Measurements from ENCODE around the gene CHD1.
A peak's percentile ranks its signal among the peaks of the same experiment; 100 is the strongest.

The CHD1 gene

DNA sequence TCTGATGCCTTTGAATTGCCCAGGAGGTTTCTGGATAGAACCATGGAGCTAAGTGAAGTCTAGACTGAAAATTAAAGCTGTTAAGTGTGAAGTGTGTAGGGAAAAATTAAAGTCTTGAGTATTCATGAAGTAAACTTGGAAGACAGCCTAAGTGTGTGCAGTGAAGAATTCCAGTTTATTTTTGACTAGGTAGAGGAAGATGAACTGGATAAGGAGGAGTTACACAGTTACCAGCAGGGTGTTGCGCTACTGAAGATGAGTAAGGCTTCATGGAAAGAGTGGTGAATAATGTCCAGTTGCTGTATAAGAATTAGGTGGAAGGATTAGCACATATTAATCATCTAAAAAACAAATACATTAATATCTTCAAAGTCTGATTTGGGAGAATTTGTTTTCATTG is 5.7 kb upstream of the CHD1 start:
- no peak for DNase-seq

DNA sequence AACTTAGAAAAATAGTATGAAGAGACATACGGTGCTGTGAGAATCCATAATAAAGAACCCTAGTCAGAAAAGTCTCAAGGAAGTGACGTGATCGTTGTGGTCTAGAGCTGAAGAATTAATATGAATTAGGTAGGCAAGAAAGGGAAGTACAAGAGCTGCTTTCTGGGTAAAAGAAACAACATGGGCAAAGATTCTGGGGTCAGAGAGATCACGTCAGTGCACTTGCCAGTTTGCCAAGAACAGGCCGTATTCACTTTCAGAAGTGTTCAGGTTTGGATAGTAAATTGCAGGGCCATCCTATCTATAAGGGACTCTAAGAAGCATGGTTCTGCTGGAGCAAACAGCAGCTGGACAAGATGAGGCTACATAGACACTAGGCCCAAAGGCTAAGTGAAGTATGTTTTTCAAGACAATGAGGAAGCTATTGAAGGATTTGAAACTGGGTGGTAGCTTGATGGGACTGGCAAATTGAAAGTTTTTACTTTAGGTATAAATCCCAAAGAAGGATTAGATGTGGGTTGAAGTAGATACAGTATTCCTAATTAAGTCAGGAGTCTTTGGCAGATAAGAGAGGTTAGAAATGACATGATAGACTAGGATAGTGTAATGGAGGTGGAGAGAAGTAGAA is 4.8 kb upstream of the CHD1 start:
- DNase-seq: peak; percentile 73 to 85

DNA sequence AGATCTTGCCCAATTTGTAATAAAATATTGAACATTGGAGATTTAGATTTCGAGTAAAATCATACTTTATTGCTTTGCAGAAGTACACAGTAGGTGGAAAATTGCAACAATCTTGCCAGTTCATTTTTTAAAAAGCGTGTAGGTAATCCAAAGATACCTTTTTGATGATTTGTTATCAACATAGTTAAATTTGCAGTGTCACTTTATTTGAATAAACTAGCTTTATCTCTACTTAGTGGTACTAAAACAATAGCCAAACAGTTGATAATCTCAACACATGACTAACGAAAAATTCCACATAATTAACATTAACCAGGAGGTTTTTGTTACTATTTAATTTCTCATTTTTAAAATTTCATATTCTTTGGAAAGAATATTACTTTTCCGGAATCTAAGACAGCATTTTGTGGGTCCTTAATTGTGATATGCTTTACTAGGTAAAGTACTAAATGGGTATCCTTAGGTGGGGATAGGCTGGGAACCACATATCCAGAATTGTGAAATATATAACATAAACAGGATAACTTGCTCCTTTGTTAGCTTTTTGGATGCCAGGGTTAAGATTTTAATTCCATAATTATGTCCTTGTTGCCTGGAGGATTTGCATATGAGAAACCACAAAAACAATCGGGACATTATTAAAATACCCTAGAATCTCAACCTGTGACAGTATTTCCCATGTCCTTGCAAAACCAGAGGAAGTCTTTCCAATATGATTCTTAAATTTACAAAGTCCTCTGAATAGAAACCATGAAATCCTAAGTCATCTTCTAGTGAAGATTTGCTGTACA is 2.4 kb upstream of the CHD1 start:
- no peak for DNase-seq

DNA sequence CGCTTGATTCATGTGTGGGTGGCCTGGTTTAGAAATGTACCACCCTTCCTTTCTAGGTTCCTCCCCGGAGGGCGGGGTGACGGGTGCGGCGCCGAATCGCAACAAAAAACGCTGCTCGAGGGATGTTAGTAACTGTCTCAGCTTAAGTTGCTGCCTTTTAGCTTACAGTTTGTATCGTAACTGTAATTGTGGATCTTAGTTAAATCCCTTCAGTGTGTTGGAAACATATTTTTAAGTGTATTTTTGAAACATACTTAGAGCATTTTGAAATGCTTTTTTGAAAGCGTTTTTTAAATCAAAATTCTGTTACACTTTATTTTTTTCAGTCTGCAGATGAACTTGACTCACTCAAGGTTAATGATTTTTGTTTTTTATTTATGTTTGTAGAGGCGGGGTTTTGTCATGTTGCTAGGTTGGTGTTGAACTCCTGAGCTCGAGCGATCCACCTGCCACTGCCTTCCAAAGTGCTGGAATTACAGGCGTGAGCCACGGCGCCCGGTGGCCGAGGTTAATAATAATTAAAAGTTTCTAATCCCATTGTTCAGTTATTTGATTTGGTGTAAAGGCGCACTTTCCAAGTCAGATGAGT is 997 bp upstream of the CHD1 start:
- no peak for DNase-seq

DNA sequence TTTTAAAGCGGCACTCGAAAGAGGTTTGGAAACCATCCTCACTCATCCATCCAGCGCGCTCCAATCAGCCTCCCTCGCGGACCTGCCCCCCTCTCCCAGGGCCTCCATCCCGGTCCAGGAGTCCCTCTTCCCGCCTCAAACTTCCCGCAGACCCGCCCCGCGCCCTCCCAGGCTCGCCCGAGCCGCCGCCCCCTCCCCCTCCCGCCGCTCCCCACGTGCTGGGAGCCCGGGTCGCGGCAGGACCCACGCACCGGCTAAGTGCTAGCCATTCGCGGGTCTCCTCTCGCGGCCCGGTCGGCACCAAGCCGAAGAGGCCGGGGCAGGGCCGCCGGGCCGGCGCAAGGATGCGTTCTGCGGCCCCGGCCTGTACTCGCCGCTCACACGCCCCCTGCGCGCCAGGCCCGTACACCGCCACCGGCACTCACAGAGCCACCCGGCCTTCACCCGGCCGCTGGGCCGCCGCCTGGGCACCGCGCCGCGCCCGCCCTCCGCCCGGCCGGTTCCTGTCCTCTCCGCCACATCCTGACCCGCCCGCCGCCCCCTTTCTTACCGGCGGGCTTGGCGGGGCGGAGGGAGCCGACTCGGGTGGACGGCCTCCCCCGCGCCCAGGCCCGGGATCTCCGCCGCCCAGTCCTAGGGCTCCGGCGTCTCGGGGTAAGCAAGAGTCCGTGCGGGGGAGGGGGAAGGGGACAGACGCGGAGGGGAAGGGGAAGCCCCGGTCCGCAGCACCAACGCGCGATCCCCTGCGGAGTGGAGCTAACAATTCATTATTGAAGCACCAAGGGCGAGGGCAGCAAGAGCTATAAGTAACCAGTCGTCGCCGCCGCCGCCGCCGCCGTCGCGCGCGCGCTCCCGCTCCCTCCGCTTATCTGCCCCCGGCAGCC is 576 bp downstream of the CHD1 start:
- peak; percentile 35 to 54 for DNase-seq

DNA sequence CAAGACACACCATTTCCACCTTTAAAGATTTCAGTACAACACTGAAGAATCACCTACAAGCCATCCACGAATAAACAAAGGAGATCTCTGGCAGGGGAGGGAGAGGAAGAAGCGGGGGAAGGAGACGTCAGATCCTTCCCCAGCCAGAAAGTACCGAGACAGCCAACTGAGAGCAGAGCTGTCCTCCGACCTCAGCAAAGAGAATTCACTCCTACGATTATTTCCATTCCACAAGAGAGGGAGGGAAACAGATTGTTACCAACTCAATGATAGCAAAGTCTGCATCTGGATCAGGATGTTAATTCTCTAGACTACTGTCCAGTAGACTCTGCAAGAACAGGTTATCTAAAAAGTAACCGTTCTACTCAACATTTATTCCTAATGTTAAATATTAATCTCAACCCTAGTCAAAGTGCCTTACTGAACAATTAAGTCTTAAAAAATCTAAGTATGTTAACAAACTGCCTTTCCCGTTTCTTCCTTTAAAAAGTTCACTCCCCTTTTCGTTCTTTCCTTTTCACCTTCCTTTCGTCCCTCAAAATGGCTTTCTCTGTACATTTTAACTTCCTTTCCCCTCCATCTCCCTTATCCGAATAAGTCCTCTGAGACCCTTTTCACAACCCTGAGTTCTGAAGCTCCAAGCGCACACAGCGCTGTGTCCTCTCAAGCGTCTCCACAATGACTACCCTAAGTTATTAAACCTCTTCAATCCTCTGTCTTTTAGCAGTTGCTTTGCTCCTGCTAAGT is 1.4 kb downstream of the CHD1 start:
- DNase-seq: peak; percentile 79 to 87

DNA sequence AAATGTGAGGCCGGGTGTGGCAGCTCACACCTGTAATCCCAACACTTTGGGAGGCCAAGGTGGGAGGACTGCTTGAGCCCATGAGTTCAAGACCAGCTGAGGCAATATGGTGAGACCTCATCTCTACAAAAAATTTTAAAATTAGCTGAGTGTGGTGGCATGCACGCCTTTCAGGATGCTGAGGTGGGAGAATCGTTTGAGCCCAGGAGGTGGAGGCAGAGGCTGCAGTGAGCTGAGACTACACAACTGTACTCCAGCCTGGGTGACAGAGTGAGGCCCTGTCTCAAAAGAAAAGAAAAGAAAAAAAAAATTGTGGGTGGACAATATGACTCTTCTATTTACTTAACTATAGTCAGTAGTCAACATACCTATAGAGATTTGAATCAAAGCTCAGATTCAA is 4.8 kb downstream of the CHD1 start:
- DNase-seq: no peak

DNA sequence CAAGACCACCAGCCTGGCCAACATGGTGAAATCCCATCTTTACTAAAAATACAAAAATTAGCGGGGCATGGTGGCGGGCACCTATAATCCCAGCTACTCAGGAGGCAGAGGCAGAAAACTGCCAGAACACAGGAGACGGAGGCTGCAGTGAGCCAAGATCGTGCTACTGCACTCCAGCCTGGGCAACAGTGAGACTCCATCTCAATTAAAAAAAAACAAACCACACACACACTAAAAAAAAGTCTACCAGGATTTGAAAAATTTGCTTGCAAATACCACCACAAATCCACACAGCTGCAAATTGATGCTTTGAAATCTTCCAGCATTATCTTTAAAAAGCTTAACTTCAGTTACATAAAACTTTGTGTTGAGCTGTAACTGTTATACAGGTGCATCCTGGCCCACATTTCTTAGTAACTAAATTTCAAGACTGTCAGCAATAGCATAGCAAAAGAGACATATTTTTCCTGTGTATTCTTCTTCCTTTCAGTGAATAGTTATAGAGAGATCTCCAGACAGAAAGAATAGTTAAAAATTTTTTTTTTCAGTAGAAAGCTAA is 6.8 kb downstream of the CHD1 start:
- DNase-seq: no peak

DNA sequence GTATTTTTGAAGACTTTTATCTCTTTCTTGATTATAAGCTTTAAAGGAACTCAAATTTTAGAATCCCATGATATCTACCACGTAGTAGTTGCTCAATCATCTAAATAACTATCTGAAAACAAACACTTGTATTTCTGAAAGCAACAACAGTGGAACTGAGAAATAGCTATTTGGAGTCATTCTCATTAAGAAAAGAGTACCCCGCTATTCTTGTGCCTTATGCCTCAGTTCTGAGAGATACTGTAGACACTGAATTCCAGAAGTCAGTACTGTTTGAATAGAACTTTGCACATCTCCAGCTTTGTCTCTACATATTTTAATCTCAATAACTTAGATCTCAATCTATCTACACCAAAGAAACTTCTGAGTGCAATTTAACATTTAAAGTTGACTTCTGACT is 11.4 kb downstream of the CHD1 start:
- DNase-seq: no peak

DNA sequence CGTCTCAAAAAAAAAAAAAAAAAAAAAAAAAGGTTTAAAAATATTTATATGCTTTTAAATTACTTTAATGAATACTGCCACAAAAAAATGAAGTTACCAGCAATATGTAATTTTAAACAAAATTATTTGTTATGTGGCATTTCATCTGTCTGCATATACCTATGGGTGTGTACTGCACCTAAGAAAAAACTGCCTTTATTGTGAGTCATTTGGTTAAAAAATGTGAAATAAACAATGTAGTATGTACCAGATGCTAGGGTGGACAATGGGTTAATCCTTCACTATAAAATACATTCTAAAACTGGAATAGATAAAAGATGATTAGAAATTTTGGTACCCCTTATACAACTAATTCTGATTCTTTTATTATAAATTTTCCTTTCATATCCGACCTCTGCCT is 12.3 kb downstream of the CHD1 start:
- no peak for DNase-seq

DNA sequence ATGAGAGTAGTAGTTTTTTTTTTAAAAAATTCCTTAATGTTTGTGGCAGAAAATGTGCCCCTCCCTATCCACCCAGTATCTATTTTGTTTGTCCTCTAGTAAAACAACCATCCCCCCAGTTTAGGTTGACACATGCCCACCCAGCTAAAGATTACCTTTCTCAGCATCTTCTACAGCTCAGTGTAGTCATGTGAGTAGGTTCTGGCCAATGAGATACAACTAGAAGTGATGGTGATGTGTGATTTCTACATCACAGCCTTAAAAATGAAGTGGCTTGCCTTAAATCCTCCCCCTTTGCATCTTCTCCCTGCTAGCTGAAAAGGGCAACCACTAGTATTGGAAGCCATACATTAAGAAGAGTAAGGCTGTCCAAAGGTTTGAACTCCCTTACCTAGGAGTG is 14.9 kb downstream of the CHD1 start:
- DNase-seq: no peak

DNA sequence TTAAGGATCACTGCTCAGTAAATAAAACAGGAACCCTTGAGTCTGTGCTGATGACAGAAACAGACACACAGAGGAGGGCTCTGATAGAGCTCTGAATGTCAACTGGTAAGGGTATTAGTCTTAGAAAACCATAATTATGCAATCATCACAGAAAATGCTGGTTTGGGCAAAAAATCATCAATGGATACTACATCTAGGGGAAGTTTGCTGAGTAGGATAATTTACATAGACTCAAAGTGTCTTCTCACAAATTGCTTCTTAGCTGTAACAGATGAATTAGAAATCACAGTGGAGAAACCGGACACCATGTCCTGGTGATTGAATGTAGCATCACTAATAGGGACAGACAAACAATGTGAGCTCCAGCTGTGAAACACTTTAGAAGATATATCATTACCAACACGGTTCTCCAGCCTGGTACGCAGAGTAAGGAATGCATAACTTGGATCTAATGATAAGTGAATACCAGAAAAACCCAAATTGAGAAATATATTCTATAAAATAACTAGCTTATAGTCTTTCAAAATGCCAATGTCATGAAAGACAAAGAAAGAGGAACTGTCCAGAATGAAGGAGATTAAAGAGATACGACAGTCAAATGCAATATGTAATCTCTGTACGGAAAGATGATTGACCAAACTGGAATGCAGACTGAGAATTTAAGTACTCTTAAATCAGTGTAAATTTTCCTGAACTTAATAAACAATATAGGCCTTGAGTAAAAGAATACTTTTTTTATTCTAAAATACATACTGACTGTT is 17.3 kb downstream of the CHD1 start:
- DNase-seq: no peak

DNA sequence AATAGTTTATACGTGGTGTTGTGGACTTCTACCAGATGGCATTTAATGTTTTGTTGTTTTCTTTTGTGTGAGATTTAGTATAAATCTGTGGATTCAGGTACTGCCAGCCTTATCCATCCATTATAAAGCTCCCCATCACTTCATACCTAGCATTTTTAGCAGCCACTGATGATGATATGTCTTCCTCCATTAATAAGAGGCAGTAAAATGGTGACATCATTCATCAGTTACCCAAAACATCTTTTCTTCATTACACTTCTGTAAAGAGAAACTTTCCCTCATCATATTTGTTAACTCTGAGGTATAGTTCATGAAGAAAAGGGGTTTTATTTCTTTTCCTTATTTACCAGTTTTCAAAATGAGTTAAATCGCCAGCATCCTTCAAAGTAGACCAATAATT is 19.4 kb downstream of the CHD1 start:
- DNase-seq: no peak

DNA sequence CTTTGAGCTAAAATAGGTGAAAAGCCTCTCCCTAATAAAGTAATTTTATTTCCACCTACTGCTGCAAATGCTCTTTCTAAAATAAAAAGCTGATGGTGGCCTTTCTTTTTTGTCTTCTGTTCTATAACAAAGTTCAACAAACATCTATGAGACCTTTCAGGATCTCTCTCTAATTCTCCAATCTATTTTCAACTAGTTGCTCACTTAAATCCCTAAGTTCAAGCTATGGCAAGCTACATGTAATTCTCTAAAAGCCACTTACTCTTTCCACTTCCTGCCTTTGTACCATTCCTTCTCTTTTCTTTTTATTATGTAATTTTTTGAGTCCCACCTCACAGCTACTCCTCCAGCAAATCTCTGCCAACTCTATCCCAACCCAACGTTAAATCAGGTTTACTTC is 20.9 kb downstream of the CHD1 start:
- no peak for DNase-seq

DNA sequence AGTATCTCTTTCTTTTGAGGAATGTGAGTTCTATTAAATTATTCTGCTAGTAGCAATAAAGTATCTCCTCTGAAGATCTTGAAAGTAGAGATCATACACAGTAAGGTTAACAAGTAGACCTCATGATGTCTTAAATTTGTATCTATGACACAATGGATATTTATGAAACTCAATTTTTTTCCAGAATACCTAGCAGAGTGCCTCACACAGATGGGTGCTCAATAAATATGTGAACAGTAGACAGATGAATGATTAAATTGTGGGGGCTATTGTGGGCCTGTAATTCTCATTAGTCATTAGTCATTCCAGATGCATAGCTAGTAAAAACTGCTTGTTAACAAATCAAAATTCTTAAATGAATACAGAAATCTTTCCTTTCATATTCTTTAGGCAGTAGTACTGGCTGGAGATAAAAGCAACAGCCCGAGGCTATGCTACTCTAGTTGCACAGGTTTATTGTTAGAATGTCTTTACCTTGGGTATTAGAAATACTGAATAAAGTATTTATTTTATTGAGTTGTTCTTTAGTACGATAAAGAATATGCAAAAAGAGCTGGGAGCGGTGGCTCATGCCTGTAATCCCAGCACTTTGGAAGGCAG is 22.0 kb downstream of the CHD1 start:
- no peak for DNase-seq

DNA sequence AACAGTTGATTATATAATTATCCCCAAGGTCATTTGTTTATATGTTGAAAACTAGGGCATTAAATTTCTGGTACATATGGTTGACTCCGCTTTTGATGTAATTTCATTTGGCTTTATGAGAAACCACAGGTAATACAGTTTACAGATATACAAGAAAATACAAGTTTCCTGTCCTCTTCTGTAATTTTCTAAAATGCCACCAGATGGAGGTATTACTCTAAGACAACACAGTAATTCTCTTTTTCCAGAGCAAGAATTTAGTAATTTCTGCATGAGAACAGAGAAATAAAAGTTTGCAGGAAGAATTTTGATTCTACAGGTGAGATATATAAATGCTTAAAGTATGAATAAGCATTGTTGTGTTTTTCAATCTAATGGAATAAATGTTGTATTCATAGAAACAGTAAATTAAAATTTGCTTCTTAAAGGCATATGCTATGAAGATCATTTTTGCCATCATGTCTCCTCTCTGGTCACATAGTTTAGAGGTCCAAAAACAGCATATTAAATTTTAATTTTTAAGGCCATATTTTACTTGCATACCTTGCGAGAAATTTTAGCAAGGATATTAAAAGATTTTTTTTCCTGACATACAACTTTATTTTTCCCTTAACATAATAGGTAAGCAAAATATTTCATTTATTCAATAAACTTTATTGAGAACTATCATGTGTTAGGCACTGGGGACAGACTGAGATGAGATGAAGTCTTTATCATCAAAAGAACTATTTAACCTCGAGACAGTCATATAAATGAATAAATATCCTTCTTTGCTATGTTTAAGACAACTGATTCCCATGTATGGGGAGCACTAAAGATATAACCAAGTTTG is 22.7 kb downstream of the CHD1 start:
- peak in 1 of 2 donors; percentile 80 for DNase-seq

DNA sequence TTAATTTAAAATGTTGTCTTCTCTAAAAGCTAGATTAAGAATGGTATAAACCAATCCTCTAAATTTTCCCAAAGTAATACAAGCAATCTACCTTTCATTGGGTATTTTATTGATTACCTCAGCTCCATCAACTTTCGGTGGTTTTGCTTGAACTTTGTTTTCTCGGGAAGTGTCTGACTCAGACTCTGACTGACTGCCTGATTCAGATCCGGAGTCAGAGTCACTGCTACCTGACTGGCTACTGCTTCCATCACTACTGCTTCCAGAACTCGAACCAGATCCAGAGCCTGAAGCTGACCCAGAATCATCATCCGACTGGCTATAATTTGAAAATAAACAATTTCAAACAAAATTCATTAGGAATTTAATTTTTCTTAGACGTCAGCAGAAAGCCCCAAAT is 24.0 kb downstream of the CHD1 start:
- no peak for DNase-seq

DNA sequence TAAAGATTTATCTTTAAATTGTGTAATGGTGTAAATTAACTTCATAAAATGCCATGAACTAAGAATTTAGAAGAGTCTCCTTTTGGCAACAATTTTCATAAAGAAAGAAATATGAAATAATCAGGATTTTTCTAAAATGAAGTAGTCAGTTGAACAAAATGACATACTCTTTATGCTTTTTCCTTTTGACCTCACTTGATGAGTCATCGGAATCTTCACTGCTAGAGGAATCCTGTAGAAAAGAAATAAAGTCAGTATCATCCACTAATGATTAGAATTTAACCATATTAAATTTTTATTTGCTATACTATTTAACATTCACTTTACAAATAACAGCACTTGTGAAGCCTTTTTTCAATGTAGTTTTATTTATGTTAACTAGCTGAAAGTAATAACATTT is 26.1 kb downstream of the CHD1 start:
- DNase-seq: no peak

DNA sequence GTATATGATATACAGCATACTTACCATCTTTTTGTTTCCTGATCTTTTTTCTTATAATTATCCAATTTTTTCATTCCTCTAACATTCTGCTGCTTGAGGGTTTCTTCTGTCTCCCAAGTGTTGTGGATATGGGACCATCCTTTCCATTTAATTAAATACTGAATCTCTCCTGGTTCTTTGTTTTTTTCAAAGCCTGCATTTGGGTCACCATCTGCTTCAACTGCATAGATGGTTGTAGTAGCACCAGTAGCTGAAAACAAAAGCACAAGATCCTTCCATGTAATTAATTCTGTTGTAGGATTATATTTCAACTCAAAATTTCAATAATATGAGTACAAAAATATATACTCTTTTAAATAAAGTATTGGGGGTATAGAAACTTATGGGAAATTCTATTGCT is 29.4 kb downstream of the CHD1 start:
- DNase-seq: no peak

DNA sequence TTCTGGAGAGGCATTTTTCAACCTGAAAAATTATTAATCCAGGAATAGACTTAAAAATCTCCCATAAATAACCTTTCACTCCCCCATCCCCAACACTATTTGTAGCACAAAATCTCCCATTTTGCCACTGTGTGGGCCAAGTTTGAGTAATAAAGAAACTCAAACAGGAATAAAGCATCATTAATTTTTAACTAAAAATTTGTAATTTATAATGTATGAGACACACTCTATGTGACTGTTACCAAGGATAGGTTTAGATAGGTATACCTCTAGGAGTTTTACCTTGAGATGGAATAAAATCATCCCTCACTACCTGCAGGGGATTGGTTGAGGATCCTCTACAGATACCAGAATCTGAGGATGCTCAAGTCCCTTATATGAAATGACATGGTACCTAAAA is 30.1 kb downstream of the CHD1 start:
- DNase-seq: no peak

Measured in CD4-positive, alpha-beta T cell treated with Interleukin-4 for 1 hour (primary cell).